NCI-H1436 (cell line): ENCODE data around the gene RCVRN.
"Not testable (repeated sequence)": the region's sequence is repeated elsewhere in the genome, so short reads cannot be mapped to it uniquely, and the experiment has no call there.

ENCODE experiments used
- DNase-seq: peaks from one replicate; lab custom pipeline; 2025; lab: John Stamatoyannopoulos, UW

RCVRN gene

DNA sequence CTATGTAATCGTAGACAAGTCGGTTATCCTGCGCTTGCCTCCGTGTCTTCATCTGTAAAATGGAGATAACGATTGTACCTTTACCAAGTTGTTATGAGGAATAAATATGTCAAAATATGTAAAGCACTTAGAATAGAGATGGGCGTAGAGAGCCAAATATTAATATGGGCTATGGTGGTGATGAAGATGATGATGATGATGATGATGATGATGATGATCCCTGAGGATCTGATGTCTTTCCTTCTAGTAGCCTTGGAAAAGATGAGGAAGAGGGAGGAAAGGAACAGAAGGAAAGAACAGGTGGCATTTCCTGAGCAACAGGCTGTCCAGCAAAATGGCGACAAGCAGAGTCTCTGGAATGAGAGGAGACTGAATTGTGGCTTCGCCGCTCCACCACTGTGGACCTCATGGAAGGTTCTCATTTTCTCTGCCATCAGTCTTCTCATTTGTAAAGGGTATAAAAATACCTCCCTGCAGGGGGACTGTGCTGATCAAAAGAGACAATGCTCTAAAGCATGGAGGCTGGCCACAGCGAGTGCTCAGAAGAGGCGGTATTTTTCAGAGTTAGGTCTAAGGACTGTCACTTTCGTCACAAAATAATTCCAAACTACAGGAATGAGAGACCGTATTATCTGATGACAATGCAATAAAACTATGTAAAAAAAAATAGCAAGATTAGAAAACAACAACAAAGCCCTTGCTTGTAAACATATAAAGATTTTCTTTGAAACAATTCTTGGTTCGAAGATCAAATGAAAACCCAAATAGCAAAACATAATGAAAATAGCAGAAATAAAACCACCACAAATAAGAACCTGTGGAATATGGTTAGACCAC lies 17.2 kb upstream of the RCVRN start:
- DNase-seq: no peak

DNA sequence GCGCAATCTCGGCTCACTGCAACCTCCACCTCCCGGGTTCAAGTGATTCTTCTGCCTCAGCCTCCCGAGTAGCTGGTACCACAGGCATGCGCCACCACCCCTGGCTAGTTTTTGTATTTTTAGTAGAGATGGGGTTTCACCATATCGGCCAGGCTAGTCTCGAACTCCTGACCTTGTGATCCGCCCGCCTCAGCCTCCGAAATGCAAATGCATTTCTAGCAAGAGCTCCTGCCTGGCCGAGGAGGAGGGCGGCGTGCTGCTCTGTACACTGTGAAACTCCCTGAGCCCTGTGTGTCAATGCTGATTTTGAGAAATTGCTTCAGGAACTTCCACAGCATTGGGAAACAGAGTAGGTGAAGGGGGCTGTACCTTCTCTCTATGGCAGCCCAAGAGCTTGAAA lies 16.1 kb upstream of the RCVRN start:
- DNase-seq: not testable (repeated sequence)

DNA sequence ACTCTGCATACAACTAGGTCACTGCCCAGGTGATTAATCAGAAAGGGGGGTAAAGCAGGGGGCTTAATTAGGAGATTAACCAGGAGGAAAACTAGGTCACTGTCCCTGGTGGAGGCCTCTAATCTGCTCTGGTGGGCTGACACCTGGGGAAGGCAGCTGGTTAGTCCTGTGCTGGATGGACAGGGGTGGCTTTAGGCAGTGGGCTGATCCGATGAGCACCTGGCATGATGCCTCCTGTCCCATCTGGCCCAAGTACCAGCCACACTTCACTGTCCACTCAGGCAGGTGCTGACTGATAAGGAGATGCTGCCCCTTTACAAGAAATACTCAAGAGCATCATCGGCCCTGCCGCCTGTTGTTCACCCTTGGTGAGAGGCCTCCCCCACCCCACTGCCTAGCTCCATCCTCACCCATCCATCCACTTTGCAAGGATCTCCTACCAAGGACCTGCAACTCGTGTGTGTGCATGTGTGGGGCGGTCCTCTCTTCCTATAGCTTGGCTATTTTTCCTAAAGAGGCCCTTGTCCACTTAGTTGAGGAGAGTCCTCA lies 13.8 kb upstream of the RCVRN start:
- no peak for DNase-seq

DNA sequence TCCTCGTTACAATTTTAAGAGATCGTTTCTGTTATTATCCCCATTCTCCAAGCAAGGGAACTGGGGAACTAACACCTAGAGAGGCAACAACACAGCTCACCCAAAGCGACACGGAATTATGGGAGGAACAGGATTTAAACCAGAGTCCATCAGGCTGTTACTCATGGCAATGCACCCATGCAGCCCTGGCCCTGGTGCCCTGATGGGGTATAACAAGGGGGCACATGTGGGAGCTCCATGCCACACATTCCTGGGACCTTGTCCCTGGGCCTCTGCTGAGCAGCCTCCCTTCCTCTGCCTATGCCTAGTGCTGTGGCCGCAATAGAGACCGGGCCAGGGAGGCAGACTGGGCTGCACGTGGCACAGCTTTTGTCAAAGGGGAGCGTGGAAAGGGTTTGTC lies 13.3 kb upstream of the RCVRN start:
- DNase-seq: no peak

DNA sequence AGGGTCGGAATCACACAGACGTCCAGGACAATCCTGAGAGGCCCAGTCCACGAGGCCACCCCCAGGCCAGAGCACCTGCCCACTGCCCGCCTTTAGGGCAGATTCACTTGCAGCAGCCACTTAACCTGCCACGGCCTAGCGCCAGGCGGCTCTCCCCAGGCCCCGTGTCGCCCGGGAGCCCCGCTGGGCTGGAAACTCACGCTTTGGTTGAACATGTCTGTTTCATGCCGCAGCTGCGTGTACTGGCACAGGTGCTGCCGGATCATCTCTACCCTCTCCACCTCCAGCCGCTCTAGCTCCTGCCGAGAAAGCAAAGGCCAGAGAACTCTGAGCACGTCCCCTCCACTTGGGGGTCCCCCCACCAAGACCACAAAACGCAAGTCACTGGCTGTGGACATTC lies 12.7 kb upstream of the RCVRN start:
- no peak for DNase-seq

DNA sequence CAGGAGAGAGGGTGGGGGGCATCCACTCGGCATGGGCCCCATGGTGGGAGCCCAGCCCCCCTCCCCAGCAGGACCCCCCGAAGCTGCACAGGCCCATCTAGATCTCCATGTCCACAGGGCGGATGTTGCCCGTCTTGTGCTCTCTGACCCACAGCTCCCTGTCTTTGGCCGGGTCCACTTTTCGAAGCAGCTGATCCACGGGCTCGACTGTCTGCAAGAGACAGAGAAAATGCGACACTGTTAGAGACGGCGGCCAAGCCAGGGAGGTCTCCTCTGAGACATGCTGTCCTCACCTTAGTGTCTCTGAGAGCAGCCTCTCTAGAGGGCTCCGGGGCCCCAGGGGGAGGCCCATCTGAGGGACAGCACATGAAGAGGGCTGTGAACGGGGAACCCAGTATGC lies 12.1 kb upstream of the RCVRN start:
- DNase-seq: no peak

DNA sequence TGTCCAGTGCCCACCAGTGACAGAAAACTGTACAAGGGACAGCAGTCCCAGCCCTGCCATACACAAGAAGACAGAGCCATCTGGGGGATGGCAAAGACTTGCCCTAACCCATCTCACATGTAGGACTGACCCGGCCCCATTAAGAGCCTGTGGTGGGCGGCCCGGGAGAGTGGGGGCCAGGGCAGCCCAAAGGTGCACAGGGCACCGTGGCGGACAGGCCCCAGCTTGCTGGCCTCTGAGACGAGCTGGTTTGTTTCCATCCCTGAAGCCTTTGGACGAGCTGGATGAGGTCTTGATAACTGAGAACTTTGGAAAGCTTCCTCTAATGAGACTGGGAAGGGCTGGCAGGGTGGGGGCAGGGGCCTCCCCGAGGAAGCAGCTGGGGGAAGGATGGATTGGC lies 11.0 kb upstream of the RCVRN start:
- DNase-seq: no peak

DNA sequence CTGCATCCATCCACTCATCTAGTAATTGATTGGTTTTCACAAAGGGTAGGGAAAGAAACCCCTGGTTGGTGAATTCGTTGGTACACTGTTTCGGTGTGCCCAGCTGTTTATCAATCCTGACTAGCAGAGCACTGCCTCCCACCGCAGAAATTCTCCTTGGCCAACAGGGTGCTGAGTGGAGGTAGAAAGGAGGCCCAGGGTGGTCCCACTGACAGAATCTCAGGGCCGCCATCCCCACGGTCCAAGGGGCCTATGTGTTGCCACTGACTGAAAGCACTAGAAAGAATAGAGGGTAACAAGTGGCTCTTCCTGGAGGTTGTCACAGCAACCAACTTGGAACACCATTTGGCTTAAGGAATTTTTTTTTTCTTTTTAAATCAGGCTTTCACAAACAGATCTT lies 8.4 kb upstream of the RCVRN start:
- no peak for DNase-seq

DNA sequence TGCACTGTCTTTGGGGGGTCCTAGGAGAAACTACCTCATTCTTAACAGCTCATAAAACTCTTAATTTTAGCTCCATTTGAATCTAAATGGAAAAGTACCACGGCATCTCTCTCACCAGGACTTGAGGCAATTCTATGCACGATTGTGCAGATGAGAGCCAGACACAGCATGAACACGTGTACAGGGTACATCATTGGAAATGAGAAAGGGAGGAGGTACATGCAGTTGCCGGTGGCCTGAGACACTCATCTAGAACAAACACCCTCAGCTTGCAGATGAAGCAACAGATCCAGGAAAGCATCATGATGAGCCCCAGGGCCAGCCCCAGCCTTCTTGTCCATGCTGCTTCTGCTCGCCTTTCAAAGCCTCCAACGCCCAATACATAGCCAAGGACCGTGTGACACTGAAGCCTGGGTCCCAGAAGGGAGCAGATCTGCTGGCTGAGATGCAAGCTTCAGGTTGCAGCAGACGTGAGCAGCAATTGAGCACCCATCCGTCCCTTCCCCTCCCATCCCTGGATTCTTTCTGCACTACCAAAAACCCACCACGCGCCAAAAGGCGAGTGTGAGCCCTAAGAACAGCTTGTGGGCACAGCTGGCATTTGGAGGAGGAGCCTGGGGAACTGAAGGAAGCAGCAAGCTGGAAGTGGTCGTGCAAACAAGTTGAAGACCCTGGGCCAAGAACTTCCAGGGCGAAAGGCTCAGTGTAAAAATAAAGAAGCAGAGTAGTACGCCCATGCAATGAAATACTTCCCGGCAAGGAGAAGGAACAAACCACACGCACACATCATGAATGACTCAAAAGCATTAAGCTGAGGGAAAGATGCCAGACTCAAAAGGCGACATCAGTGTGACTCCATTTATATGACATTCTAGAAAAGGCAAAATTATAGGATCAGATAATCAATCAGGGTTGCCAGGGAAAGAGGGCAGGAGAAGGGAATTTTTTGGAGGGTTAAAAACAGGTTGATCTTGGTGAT lies 7.3 kb upstream of the RCVRN start:
- no peak for DNase-seq

DNA sequence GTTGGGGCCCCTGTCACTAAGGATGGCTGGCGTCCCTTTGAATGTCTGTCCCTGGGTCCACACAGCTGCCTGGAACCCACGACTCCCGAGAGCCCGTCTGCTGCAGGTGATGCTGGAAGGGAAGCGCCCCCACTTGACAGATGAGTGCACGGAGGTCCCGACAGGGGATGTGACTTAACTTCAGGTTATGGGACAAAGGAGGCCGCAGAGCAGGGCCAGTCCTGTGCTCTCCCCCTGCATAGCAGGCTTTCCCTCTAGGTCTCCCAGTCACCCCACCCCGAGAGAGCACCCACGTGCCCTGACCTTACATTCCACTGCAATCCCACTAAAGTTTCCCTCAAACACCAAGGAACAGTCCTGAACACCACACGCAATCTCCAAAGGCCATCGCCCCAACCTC lies 6.0 kb upstream of the RCVRN start:
- DNase-seq: no peak

DNA sequence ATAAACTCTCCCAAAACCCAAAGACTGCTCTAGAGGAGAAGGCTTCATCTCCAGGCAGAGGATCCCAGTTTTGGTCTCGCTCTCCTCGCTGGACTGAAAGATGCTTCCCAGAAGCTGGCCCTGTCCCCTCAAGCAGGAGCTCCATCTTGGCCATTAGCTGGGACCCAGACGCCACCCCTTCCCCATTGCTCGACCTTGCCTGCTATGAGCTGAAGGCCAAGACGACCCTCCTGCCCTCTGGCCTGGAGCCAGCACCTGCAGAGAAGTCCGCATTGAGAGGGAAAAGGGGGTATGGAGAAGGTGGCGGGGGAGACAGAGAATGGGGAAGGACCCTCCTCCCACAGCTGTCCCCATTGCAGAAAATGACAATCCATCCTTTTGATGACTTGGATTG lies 3.6 kb upstream of the RCVRN start:
- DNase-seq: no peak

DNA sequence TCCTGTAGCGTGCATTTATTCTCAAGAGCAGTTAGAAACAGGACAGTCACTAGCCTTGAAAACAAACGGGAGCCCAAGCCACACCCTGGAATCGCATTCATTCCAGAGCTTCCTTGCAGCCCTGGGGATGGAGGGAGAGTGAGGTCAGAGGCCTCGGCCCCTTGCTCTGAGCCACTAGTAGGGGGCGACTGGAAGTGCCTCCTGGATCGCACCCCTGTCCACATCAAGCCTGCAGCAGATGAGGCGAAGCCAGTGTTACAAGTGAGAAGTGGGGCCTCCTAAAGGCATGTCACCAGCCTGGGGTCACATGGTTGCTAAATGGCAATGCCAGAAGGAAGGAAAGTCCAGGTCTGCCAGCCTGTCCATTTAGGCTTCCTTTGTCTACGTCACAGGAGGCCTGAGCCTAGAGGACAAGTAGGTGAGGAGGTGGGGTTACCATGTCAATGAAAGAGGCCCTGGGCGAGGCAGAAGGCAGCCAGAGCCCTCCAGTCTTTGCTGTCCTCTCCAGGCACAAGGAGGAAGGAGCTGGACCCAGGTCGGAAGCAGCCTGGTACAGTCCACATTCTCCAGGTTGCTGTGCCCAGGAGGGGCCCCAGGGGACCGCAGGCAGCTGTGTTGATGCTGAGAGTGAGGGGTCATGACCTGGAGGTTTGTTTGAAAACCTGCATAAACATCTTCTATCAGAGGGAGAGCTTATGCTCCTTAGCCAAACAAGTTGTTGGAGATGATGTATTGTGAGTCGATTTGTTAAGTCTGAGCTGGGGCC lies 3.0 kb upstream of the RCVRN start:
- DNase-seq: no peak

DNA sequence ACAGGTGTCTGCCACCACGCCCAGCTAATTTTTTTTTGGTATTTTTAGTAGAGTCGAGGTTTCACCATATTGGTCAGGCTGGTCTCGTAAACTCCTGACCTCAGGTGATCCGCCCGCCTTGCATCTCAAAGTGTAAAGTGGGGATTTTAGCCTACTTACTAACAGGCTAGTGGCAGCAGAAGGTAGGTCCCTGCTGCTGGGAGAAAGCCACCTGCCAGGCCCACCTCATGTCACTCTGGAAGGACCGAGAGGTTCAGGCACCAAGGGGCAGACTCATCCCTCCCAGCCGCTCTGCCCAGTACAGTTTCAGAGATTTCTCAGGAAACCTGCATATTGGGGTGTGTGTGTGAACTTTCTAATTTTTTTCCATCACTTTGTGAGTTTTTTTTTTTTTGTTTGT lies 2.1 kb upstream of the RCVRN start:
- DNase-seq: no peak

DNA sequence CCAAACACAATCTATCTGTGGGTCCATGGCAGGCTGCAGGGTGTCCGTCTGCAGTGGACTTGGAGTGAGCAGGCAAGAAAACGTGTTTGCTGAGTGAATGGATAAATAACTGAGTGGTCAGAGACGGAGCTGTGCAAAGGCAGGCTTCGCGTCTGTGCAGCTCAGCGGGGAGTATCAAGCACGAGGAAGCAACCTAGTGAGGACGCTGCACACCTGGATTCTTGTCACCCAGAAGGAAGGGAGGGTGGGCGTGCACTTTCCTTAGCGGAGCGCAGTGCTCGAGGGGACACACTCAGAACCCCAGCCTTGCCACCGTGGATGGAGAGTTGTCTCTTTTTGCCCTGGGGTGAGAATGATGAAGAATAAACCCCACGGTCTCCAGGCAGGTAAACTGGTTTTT lies 1.5 kb upstream of the RCVRN start:
- no peak for DNase-seq

DNA sequence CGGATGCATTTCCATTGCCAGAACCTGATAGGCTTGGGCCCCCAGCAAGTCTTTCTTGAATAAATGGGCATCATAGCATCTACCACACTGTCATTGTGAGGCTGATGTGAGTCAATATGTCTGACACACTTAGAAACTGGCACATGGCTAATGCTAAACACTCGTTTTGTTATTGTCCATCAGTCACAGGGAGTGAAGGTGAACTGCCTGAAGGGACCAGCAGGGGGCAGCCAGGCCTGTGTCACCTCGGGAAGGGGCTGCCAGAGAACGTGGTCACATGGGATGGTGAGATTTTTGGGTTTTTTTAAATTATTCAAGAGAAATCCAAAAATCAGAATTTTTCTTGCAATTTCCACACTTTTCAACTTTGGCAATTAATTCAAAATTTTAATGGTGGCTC lies 831 bp upstream of the RCVRN start:
- DNase-seq: no peak

DNA sequence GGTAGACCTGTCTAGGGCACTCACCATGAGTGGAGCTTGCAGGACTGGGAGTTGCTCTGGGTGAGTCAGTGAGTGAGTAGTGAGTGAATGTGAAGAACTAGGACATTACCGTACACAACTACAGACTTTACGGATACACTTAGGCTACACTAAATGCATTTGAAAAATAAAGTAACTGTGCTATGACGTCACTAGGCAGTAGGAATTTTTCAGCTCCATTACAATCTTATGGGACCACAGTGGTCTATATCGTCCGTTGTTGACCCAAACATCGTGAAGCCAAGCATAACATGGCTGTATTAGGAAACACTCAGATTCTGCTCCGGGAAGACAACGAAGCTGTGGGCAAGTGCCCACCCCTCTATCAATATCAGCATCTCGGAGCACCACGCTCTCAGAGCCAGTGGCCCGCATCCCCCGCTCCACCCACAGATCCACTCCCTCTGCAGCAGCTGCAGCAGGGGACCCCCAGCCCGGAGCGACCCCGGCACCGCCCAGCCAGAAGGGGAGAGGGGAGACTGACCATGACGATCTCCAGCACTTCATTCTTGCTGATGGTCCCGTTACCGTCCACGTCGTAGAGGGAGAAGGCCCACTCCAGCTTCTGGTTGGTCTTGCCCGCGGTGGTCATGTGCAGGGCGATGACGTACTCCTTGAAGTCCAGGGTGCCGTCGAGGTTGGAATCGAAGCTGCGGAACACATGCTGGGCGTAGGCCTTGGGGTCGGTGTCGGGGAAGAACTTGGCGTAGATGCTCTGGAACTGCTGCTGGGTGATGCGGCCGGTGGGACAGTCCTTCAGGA lies 594 bp downstream of the RCVRN start:
- DNase-seq: no peak

DNA sequence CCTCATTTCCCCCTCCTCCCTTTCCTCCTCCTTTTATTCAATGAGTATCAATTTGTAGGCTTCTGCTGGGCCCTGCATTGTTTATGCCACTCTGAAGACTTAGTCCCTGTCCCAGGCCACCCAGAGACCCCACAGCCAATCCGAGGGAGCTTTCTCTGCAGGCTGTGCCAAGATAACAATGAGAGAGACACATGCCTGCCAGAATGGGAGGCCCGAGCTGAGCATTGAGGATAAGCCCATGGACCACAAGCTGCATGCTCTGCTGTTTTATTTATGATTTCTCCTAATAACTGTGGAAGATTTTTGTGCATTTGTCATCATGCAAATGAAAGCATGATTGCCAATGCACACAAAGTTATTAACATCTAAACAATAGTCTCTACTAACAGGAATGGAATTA lies 3.0 kb downstream of the RCVRN start:
- no peak for DNase-seq

DNA sequence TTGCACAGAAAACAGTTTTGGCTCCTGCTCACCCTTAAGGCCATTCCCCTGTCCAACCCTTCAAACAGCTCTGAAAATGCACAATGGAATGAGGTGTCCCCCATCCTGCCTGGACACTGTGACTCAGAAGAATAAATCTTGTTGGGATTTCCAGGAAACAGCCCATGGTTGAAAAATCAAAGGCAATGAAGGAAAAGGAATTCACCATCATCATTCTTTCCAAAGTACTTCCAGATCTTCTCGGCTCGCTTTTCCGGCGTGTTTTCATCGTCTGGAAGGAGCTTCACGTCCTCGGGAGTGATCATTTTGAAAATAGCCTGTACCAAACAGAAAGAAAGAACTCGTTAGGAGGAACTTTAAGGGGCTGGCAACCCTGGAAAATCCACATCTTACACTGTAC lies 4.3 kb downstream of the RCVRN start:
- DNase-seq: no peak

DNA sequence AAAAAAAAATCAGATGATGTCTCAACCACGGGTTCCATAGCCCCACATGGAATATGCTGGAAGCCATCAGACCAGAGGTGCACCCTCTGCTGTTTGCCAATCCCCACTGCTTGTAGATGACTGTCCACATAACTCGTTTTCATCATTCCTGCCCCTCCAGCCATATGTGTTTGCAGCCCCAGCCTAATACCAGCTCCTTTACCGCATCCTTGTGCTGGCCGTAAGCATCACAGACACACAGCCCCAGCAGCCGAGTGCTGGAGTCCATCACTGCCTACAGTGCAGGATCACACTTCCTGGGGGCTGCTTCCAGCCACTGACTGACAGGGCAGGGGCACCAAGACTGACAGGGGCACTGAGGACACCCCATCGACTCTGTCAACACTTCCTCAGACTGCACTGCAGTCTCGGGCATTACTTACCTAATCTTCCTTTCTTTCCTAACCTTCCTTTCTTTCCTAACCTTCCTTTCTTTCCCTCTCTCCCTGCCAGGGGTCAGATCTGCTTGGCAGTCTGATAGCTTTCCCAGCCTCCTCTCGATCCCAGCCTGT lies 5.0 kb downstream of the RCVRN start:
- DNase-seq: no peak

DNA sequence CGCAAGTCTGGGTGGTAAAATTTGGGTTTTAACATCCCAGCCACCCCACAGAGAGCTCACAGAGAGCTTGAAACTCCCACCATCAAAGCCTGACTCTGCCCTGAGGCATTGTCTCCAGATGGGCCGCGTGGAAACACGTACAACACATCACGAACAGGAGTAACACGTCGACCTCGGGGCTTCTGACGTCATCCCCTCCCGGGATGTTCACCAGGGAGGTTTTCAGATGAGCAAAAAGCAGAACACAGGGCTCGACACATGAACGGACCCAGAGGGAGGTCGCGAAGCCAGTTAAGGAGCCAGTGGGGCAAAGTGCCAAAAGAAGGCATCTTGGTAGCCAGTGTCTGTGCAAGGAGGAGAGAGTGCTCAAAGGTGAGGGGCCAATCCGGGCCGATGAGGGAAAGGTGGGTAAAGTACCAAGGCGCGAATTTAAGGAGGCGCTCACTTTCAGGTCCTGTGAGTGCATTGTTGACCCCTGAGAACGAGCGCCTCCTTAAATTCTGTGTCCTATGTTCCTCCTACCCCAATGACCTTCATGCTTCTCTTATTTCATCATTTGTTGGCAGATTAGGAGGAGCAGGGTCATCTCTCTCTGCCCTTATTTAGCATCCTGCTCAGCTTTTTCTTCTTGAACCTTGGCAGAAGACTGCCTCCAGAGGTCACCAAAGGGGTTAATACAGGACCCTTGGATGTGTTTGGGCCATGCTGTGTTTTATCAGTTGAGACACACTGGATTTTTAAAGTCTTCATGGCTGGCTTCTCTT lies 5.6 kb downstream of the RCVRN start:
- no peak for DNase-seq
